ENCODE measurements around the gene SLC45A1.

Gene SLC45A1

DNA sequence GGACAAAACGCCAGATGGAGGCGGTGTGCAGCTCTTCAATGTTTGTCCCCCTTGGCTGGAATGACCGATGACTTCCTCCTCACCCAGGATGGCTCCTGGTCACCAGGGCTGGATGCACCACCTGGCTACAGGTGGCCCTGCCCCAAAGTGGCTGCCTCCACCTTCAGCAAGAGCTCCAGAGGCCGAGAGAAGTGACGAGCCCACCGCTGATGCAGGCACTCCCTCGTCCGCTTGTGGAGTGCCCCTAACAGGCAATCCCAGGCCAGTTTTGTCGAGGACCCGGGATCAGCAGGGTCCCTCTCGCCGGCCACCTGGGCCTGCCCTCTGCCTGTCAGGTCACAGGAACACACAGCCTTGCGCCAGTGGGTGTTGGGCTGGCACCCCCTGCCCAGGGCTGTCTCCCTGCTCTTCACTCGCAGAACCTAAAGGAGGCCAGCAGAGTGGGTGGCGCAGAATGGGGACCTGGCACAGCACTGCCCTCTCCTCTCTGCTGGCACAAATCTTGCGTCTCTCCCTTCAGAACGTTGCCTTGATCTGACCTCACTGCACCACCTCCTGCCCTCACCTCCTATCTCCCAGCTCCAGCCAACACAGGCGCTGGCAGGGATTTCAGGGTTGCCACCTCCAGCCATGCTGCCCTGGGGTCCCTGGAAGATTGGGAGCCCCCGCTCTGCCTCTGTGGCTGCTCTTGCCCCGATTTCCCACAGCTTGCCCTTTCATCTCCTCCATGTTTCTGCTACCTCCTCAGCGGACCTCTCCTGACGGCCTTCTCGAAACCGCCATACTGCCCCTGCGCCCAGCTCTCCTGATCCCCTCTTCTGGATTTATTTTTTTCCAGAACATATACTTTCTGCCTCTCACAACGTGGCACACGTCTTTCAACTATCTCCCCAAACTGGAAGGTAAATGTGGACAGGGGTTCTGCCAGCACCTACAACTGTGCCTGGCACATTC, 38.6 kb downstream of the SLC45A1 start:
- no peak for DNase-seq

DNA sequence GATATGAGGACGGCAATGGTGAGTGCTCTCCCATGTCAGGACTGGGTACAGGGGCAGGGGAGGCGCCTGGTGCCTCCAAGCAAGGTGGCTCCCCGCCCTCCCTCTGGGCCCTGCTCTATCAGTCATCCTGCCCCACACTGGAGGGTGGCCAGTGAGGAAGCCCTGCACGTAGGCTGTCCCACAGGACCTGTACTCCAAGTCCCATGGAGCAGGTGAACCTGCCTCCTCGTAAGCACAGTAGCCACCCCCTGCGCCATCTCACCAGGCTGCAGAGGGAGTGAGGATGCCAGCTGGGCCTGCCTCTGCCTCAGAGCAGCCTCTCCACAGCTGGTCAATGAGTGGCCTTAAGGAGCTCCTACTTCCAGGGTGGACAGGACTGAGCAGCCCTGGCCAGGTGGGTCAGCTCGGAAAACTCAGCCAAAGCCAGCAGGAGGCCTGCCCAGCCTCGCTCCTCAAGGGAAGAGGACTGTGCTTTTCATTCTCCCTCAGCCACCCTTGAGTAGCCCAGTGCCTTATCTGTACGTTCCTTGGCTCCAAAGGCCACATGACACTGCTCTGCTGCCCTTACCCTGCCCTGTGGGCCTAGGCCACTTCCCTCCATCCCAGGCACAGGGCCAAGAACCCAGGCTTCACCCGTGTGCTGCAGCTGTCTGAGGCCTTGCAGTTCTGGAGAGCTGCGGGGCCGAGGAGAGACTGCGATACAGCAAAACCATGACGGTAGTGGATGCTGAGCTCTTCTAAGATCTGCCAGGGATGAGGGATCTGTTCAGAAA, 39.6 kb downstream of the SLC45A1 start:
- DNase-seq: no peak

DNA sequence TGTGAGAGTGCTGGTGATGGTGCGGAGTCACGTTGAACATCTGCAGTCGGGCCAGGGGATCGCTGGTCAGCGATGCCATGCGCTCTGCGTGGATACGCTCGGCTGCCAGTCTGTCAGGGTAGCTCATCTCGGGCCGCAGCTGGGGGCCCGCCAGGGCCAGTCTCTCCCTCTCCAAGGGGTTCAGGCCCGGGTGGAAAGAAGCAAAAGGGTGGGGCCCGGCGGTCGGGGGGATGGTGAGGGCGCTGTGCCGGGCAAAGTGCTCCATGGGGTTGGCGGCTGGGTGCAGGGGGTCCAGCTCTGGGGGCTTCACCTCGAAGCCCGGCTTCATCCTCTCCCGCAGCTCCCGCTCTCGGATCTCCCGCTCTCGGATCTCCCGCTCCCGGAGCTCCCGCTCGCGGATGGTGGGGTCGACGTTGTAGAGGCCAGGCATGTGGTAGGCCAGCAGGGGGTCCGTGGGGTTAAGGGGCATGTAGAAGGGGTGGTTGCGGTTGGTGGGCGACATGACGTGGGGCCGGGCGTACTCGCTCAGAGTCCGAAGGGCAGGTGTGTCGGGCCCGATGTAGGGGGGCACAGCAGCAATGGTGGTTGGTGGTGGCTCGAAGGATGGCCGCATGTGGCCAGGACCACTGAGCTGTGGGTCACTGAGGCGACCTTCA, 40.5 kb downstream of the SLC45A1 start:
- DNase-seq: no peak

DNA sequence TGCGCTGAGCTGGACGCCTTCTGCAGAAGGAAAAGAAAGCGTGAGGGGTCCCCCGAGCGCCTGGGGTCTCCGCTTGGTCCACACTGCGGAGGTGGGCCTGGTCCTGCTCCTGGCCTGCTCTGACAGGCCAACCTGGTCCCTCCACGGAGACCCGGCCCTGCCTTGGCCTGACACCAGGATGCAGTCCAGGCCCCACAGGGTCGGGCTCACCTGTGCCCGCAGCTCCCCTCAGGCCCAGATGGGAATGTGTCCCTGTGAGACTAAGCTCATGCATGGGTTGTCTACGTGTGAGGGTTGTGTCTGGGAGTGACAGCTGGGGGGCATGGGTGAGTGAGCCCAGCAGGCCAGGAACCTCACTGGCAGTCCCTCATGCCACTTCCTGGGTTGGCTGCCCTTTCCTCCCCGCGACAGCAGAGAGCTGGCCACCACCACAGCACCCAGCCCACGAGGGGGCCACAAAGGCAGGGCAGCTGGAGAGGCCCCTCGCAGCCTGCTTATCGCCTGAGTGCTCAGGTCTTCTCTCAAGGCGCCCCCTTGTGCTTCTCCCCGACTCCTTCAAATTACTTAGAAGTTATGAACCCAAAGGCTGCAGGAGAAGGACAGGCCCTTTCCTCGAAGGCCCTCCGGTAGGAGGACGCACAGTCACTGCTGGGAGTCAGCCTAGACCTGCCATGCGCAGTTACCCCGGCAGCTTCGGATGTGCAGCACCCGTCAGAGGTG, 41.1 kb downstream of the SLC45A1 start:
- DNase-seq: no peak

- DNase-seq: no peak
Measured at GRCh38 chr1:8359617-8360481, 41.9 kb downstream of the SLC45A1 start.

DNA sequence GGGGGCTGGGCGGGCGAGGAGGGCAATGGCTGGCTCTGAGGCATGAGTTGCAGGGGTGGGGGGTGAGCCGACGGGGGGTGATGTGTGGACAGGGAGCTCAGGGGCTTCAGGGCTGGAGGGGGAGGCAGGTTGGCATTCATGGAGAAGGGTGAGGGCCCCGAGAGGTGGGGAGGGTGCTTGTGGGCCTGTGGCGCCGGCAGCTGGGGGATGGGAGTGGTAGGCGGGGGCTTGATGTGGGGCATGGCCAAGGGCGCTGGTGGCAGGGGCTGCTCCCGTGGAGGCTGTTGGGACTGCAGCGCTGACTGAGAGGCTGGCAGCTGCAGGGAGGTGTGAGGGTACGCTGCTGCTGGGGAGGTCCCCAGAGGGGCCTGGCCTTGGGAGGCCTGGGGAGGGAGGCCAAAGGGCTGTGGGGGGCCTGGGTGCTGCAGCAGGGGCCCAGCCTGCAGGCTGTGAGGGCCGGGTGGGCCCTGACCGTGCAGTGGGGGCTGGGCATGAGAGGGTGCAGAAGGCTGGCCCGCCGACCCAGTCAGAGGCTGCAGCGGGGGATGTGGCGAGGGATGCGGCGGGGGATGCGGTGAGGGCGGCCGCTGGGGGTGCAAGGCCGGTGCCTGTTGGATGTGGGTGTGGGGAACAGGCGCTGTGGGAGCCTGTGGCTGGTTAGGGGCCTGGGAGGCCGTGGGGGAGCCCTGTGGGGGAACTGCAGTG, 42.7 kb downstream of the SLC45A1 start:
- no peak for DNase-seq

GRCh38 chr1:8361198-8361849, 43.4 kb downstream of the SLC45A1 start:
- no peak for DNase-seq

DNA sequence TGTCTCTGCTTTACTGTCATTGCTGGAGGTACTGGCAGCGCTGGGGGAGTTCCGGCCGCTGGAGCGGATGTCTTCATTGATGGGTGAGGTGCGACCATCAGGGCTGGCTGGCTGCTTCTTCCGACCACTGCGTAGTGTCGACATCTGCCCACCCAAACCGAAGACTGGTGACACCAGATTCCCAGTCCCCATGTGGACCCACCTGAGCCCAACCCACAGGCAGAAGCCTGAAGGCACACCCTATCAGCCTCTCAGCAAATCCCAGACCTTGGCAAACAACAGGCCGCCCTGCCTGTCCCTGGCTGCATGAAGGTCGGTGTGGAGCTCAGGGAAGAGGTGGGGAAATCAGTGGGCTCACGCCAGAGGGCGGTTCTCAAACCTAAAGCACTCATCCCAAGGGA, 44.8 kb downstream of the SLC45A1 start:
- no peak for DNase-seq

GRCh38 chr1:8363186-8363766, 45.4 kb downstream of the SLC45A1 start:
- DNase-seq: no peak

- DNase-seq: no peak
Measured at GRCh38 chr1:8363767-8364301, 45.9 kb downstream of the SLC45A1 start.

GRCh38 chr1:8364528-8365442, 46.9 kb downstream of the SLC45A1 start:
- DNase-seq: no peak

DNA sequence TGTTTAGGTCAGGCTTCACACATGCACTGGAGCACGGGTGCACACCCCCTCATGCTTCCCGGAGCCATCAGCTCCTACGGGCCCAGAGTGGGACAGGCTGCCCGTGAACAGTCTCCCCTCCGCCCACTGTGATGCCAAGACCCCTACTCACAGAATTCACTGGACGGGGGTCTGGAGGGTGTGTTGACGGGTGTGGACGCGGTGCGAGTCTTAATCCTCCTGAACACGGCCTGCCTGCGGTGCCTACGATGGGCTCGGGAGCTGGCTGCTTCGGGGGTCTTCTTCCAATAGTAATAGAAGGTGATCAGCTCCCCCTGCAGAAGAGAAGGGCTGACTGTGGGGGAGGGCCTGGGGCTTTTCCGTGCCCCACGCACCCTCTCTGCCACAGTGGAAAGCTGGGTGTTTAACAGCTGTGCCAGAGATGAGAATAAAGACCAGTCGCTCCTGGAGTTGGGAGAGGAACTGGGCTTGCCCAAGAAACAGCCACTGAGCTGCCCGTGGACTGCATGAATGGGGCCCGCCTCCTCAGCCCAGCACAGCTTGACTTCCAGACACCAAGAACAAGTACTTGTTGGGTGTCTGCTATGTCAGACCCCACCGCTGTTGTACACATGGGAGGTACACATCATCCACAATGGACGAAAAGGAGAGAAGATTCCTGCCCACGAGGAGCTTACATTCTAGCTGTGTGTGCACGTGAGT, 47.9 kb downstream of the SLC45A1 start:
- DNase-seq: no peak

- no peak for DNase-seq
Measured at GRCh38 chr1:8367571-8368194, 49.8 kb downstream of the SLC45A1 start.

GRCh38 chr1:8368956-8369639, 51.2 kb downstream of the SLC45A1 start:
- DNase-seq: no peak

DNA sequence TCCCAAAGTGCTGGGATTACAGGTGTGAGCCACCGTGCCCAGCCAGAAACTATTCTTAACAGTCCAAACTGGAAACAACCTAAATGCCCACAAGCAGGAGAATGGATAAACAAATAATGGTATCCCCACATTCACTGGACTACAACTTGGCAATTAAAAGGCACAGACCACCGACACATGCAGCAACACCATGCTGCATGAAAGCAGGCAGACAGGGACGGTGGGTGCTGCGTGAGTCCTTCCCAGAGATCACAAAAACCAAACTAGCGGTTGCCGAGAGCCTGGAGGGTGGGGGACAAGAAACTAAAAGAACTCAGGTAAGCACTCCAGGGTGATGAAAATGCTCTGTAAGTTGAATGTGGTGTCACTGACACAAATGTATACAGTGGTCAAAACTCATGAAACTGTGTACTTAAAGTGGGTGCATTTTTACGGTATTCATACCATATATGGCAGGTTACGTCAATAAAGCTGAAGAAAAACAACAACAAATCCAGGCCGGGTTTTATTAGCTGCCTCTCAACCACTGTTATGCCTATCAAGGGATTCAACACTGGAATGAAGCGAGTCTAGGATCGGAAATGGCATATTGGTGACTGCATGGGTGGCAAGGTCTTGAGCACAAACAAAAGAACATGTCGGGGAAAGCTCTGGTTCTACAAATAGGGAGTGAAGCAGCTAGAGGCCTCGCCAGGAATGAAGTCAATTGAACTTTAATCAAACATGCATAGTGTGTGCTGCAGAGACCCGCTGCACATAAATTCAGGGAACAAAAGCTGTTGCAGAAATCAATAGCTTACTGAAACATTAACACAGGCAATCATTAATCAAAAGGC, 52.4 kb downstream of the SLC45A1 start:
- no peak for DNase-seq

DNA sequence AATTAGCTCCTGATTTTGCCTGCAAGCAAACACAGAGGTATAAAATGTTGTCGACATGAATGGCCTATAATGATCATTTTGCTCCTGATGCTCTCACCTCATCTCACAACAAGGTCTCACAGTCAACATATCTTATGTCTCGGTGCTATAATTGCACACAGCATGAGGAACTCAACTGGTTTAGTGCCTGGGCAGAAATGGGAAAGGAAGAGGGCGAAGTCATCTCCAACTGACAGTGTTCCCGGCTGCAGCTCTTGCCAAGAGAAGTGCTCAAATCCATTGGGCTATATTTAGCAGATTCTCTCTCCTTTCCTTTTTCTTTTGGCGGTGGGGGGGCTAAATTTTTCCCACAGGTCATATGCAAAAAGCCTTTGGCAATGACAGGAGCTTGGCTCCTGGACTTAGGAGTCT, 53.0 kb downstream of the SLC45A1 start:
- no peak for DNase-seq

Data from NCI-H187 treated with DMSO at 0.1 percent for 48 hours (cell line).